Spinal cord (tissue), 10 donors: ENCODE results near the gene SLC8A3. TPM values are rescaled to one million over a fixed set of nuclear protein-coding genes. Genes with fewer than 3 reads are reported as not detected.

Experiments used
- DNase-seq, 6 donors: peaks; one replicate each; pipeline versions ENCODE4 v3.0.0 to v3.0.0-alpha.2; 2013 to 2015; ENCODE audit warnings: low spot score in 6 of 6, low read depth in 4 of 6
- H3K27ac ChIP-seq: one replicate; pipeline ENCODE4 v1.5.1; 2013; ENCODE audit warnings: low read depth, low read length, control low read depth
- H3K27me3 ChIP-seq: one replicate; pipeline ENCODE4 v1.6.1; 2013; ENCODE audit warnings: low read length; ENCODE audit not compliant: control insufficient read depth, insufficient read depth
- H3K36me3 ChIP-seq: one replicate; pipeline ENCODE4 v1.6.1; 2013; ENCODE audit warnings: low read length; ENCODE audit not compliant: control insufficient read depth, insufficient read depth
- H3K4me1 ChIP-seq: one replicate; pipeline ENCODE4 v1.6.1; 2013; ENCODE audit warnings: low read length; ENCODE audit not compliant: control insufficient read depth, insufficient read depth
- H3K4me3 ChIP-seq: one replicate; pipeline ENCODE4 v1.5.1; 2013; ENCODE audit warnings: low read depth, low read length, control low read depth
- H3K9me3 ChIP-seq: one replicate; pipeline ENCODE4 v1.6.1; 2013; ENCODE audit warnings: low read length; ENCODE audit not compliant: control insufficient read depth, insufficient read depth
- WGBS: methylation state at CpG from one replicate; pipeline ENCODE4 v1.1.5; 2013; ENCODE audit warnings: missing lambda C conversion rate; ENCODE audit not compliant: insufficient coverage; 5-methylcytosine and 5-hydroxymethylcytosine counted together
- polyA plus RNA-seq, 2 donors: library from polyadenylated mRNA; unstranded; fragments of 120-200 nt; gene quantifications; one replicate each; pipeline ENCODE4 v1.2.1, GENCODE V29; 2013; ENCODE audit not compliant: insufficient read length in 2 of 2
- total RNA-seq, 2 donors: library from RNA; depleted of rRNA in 1 of 2; stranded (reverse); fragments of 120-200 nt in 1 of 2; fragments of >200 nt in 1 of 2; gene quantifications; one replicate each; pipeline versions ENCODE4 v1.2.3 to v1.2.4, GENCODE V29; 2013 to 2014
- donor health status: healthy.

SLC8A3 gene
- total and polyA plus RNA-seq, 4 donors = 11.1 to 39.9 (median 28.8) TPM

DNA sequence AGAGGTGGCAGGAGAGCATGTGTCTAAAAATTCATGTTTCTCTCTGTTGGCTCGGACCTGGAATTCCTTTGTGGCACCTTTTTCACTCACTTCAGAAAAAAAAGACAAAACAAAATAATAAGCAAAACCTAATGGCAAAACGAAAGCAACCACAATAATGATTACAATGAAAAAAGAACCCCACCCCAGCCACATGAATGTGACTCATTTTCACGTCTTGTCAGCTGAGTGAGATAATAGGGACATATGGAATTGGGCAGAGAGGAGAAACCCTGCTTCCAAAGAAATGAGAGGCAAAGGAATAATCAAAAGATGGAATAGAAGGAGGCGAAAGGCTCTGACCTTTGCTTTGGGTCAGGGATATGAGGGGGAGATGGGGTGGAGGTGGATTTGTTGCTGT lies 143.4 kb downstream of the SLC8A3 start:
- Histone ChIP-seq H3K36me3 (peaks cover 10% of the 10 kb centered on the region), H3K27ac (no peak overlapping the region), H3K4me1 (no peaks in the 10 kb centered on the region), H3K9me3 (no peaks in the 10 kb centered on the region), H3K27me3 (no peaks in the 10 kb centered on the region), H3K4me3 (no peak overlapping the region)
- DNase-seq = no peak
- 83% methylated on average over 2 of the region's 4 CpGs for WGBS

DNA sequence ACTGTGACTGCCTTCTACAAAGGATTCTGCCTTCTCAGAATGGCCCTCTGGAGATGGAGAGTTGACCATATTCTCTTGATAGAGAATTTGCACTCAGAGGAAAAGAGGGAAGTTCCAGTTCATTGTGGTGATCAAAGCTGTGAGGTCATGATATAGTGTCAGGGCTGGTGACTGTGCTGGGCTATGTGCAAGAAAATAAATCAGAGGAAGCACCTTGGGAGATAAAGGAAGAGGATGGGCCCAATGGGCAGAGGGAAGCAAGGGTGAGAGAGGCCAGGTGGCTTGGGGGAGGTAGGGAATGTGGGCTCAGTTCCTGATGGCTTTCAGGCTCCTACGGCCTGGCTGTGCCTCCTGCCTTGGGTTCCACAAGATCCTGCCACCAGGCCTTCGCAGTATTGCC lies 145.8 kb downstream of the SLC8A3 start:
- H3K27me3 ChIP-seq = no peaks in the 10 kb centered on the region
- DNase-seq = no peak
- no peak overlapping the region for H3K27ac ChIP-seq
- H3K9me3 ChIP-seq = no peaks in the 10 kb centered on the region
- 83% methylated on average over 2 of the region's 2 CpGs for WGBS
- no peaks in the 10 kb centered on the region for H3K4me1 ChIP-seq
- no peak overlapping the region for H3K4me3 ChIP-seq
- H3K36me3 ChIP-seq = peaks cover 4% of the 10 kb centered on the region

DNA sequence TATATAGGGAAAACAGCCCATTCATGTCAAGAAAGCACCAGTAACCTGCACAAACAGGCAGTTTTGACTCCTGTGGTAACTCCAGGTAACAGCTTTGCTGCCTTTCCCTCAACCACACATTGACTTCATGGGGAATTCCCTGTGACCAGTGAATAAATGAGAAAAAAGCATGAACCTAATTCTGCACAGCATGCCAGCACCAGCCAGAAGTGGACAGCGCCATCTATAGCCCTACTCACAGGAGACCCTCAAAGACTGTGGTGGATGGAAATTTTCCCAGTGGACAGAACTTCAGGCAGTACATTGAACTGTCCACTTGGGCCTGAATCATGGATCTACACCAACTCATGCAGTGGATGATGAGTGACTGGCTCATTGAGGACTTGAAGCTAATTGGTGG lies 152.1 kb downstream of the SLC8A3 start:
- Histone ChIP-seq H3K27ac (no peak overlapping the region), H3K36me3 (peaks cover under 1% of the 10 kb centered on the region), H3K4me3 (no peak overlapping the region), H3K4me1 (peaks cover 13% of the 10 kb centered on the region), H3K27me3 (no peaks in the 10 kb centered on the region), H3K9me3 (no peaks in the 10 kb centered on the region)
- WGBS = no CpG with 5 or more reads among the region's 1 CpG
- no peak for DNase-seq

DNA sequence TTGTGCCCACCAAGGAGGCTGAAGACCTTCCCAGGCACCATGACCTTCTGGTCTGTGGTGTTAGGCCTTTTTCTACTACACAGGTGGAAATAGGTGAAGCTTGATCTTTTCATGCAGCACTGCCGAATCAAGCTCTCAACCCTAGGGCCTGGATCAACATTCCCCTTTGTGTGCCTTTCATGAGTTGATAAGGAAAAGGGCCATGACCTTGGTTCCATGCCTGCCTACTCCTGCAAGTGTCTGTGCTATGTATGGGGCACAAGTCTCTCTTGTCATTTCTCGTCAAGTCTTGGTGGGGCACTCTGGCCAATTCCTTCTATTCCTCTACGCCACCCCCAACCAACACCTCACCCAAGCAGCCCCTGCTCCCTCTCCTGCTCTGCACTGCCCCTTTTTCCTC lies 154.5 kb downstream of the SLC8A3 start:
- no peak for DNase-seq
- 94% methylated on average over 3 of the region's 3 CpGs for WGBS

DNA sequence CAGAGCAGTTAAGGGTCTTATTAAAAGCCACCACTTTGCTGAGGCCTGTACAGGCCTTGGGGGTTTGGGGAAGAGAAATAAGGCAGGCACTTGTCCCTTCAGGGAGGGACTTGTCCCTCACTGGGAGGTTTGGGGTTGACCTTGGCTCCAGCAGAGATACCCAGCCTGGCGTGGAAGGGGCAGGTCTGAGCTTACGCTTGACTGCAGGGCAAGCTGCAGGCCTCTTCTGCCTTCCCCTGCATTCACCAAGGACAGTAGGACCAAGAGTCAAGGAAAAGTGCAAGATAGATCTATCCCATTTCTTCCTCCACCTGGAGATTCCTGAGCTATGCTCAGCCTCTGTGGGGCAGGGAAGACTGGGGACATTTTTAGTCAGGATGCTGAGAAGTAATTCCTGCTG lies 155.2 kb downstream of the SLC8A3 start:
- Histone ChIP-seq H3K27ac (no peak overlapping the region), H3K9me3 (no peaks in the 10 kb centered on the region), H3K4me3 (no peak overlapping the region), H3K27me3 (no peaks in the 10 kb centered on the region), H3K4me1 (peaks cover 13% of the 10 kb centered on the region), H3K36me3 (peaks cover 9% of the 10 kb centered on the region)
- WGBS = 95% methylated on average over 2 of the region's 2 CpGs
- DNase-seq = no peak

More for the DNA sequence above, 154.5 kb downstream of the SLC8A3 start:
- H3K4me1 ChIP-seq = peaks cover 13% of the 10 kb centered on the region
- no peak overlapping the region for H3K4me3 ChIP-seq
- no peaks in the 10 kb centered on the region for H3K27me3 ChIP-seq
- no peak overlapping the region for H3K27ac ChIP-seq
- H3K36me3 ChIP-seq = peaks cover 5% of the 10 kb centered on the region
- no peaks in the 10 kb centered on the region for H3K9me3 ChIP-seq

DNA sequence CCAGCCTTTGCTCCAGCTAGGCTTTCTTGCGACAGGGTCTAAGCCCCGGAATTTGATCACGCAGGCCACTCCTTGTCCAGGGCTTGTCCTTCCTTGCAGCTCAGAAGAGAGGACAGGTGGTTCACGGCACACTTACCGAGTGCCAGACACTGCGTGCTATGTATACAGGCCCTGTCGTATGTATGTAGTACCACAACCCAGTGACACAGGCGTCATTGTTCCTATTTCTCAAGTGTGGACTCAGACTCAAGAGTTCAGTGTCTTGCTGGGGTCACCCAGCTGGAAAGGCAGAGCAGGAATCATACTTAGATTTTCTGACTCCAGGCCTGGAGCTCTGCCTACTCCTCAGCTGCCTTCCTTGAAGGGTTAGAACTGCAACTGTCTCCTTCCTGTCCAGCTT lies 155.6 kb downstream of the SLC8A3 start:
- WGBS = 77% methylated on average over 8 of the region's 8 CpGs
- Histone ChIP-seq H3K36me3 (peaks cover 9% of the 10 kb centered on the region), H3K9me3 (no peaks in the 10 kb centered on the region), H3K27ac (peak overlapping the region; percentile 3), H3K4me1 (peaks cover 13% of the 10 kb centered on the region), H3K27me3 (no peaks in the 10 kb centered on the region), H3K4me3 (no peak overlapping the region)
- peak in 2 of 6 donors; percentile 16 to 41 for DNase-seq

DNA sequence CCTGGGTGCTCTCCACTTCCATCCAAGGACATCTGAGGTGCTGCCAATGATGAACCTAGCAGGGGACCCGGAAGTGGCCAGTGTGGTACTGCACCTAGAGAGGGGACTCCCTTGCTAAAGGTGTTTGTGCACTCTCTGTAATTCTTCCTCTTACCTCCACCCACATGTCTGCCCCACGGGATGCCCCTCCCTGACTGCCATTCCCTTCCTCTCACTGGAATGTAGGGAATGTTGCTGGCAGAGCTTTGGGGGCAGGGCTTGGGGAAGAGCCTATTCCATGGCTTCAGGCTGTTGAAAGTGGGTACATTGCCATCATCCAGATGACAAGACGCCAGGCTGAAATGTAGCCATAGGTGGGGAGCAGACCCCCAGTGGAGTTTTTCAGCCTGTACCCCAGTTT lies 156.3 kb downstream of the SLC8A3 start:
- DNase-seq = no peak
- Histone ChIP-seq H3K36me3 (peaks cover 9% of the 10 kb centered on the region), H3K9me3 (no peaks in the 10 kb centered on the region), H3K27me3 (no peaks in the 10 kb centered on the region), H3K4me1 (peaks cover 13% of the 10 kb centered on the region), H3K4me3 (no peak overlapping the region), H3K27ac (no peak overlapping the region)
- 100% methylated on average over 1 of the region's 3 CpGs for WGBS

DNA sequence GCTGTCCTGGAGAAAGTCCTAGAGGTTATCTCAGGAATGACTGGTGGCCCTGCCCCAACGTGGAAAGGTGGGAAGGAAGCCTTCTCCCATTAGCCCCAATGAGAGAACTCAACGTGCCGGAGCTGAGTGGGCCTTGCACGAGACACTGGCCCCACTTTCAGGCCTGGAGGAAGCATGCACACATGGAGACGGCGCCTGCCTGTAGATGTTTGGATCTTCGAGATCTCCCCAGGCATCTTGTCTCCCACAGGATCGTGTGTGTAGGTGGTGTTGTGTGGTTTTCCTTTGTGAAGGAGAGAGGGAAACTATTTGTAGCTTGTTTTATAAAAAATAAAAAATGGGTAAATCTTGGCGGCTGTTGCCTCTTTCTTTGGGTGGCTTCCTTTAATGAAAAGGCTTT lies 156.7 kb downstream of the SLC8A3 start:
- peaks cover 13% of the 10 kb centered on the region for H3K4me1 ChIP-seq
- H3K27me3 ChIP-seq = no peaks in the 10 kb centered on the region
- no peaks in the 10 kb centered on the region for H3K9me3 ChIP-seq
- WGBS = 88% methylated on average over 8 of the region's 9 CpGs
- no peak for DNase-seq
- peaks cover 10% of the 10 kb centered on the region for H3K36me3 ChIP-seq
- H3K27ac ChIP-seq = no peak overlapping the region
- no peak overlapping the region for H3K4me3 ChIP-seq

DNA sequence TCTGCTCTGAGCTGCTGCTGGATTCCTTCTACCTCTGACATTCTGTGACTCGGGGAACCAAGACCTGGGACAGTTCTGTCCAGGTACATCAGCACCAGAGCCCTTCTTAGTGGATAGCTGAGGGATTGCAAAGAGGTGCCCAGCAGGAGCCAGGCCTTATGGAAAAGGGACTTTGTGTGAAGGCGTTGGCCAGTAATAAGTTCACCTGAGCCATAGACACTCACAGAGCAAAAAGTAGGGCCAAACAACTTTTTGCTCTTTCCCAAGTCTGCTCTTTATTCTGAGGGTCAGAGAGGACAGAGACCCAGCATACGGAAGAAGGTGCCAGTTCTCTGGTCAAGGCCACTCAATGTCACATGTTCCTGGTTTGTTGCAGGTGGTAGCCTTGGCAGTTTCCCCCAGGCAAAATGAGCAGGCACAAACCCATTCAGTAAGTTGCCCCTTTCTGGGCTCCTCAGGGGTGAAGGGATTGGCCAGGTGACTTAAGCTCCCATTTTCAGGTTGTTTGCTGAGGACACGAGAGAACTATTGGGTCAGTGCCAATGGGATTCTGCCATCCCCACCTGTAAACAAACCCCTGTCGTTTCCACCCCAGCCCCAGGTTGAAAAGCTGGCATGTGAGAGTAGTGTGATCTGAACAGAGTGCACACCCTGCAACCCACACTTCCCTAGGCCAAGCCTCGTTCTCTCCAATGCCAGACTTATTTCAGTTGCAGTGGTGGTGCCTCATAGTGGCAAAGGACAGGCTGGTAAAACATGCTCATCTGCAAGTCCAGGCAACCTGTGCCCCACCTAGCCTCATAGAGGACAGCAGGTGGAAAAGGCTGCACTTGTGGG lies 159.2 kb downstream of the SLC8A3 start:
- H3K27me3 ChIP-seq = no peaks in the 10 kb centered on the region
- no peak for DNase-seq
- H3K36me3 ChIP-seq = peaks cover 17% of the 10 kb centered on the region
- H3K4me1 ChIP-seq = peaks cover 13% of the 10 kb centered on the region
- no peak overlapping the region for H3K4me3 ChIP-seq
- H3K27ac ChIP-seq = no peak overlapping the region
- WGBS = 82% methylated on average over 4 of the region's 6 CpGs
- H3K9me3 ChIP-seq = no peaks in the 10 kb centered on the region

DNA sequence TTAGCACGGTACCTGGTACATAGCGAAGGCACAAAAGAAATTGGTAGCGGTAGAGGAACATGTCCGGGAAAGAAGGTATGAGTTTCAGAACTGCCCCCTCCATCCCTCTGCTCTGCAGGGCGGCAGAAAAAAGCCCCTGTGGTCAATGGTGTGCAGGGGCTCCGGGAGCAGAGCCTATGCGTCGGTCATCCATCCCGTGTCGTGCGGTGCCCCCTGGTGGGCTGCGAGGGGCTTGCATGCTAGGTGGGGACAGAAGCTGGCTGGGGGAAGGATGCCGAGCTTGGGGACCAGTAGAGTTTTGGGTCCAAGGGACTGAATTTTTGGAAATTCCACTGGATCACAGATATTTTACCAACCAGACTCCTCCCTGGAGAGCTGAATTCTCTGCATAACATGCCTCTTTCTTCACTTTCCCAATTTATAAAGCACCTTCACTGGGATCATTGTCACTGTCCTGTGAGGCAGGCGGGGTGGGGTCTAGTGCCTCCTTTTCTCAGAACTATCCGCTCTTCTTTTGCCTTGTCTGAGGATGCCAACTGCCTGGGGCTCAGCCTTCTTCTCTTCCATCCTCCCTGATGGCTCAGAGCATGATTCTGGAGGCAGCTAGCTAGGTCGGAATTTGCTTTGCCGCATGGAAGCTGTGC lies 160.8 kb downstream of the SLC8A3 start:
- Histone ChIP-seq H3K36me3 (peaks cover 25% of the 10 kb centered on the region), H3K27me3 (no peaks in the 10 kb centered on the region), H3K4me1 (peaks cover 4% of the 10 kb centered on the region), H3K9me3 (no peaks in the 10 kb centered on the region), H3K27ac (no peak overlapping the region), H3K4me3 (no peak overlapping the region)
- WGBS = 20% methylated on average over 14 of the region's 17 CpGs
- peak; percentile 36 to 91 (median 66) for DNase-seq
